Measurements from ENCODE around the gene CLEC4A.
A peak's percentile ranks its signal among the peaks of the same experiment; 100 is the strongest.
"Not testable (repeated sequence)": the region's sequence is repeated elsewhere in the genome, so short reads cannot be mapped to it uniquely, and the experiment has no call there.

The CLEC4A gene

DNA sequence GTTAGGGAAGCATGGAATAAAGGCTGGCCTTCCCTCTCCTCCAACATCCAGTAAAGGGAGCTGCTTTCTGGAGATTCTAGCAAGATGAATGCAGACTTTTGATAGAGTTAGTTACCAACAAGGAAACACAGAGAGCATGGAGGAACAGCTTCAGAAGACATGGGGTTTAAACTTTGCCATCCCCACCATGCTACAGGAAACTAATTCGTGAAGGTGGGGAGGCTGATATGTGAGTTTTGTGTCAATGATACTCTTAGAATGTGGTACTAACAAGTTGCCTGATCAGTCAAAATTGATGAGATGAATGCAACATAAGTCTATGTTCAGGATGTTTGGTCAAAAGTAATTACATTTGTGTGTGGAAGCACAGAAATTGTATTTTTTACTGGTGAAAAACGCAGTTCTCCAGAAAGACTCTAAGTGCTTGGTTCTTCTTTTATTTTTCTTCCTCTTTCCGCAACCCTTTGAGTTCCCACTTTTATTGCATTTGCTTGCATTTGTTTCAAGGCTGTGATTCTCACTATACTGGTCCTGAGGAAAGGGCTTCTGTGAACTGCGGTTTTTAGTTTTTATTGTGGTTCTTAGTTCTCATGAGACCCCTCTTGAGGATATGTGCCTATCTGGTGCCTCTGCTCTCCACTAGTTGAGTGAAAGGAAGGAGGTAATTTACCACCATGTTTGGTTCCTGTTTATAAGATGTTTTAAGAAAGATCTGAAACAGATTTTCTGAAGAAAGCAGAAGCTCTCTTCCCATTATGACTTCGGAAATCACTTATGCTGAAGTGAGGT lies at the start of gene CLEC4A:
Gene CLEC4A, plus strand, starts transcription at position 494 of the 789 bp plus-strand sequence. Its CDS starts 262 bp downstream, at position 756.
- Histone ChIP-seq H3K27me3 (ENCODE audit: control insufficient read depth in 1 of 2, insufficient read depth in 2 of 2, low read length in 2 of 2) (no peaks in the 10 kb centered on the region), H3K9me3 (ENCODE audit: control insufficient read depth in 1 of 2, low read length in 2 of 2) (no peaks in the 10 kb centered on the region), H3K27ac (ENCODE audit: low read depth, low read length) (no peak within 1 kb of the TSS), H3K36me3 (ENCODE audit: control insufficient read depth in 1 of 2, insufficient read depth in 2 of 2, low read length in 2 of 2) (no peaks in the 10 kb centered on the region), H3K9ac (ENCODE audit: low read depth in 1 of 2, low read length in 2 of 2) (no peak within 1 kb of the TSS), H3K4me1 (ENCODE audit: control insufficient read depth in 1 of 2, insufficient read depth in 2 of 2, low read length in 2 of 2) (no peaks in the 10 kb centered on the region), H3K4me3 (ENCODE audit: low read depth in 1 of 2, low read length in 2 of 2) (no peak within 1 kb of the TSS)

- no peaks in the 10 kb centered on the region for H3K4me1 ChIP-seq (ENCODE audit: control insufficient read depth in 1 of 2, insufficient read depth in 2 of 2, low read length in 2 of 2)
- H3K4me3 ChIP-seq (ENCODE audit: low read depth in 1 of 2, low read length in 2 of 2): no peak overlapping the region
- H3K27me3 ChIP-seq (ENCODE audit: control insufficient read depth in 1 of 2, insufficient read depth in 2 of 2, low read length in 2 of 2): no peaks in the 10 kb centered on the region
- H3K9ac ChIP-seq (ENCODE audit: low read depth in 1 of 2, low read length in 2 of 2): no peak overlapping the region
- no peaks in the 10 kb centered on the region for H3K9me3 ChIP-seq (ENCODE audit: control insufficient read depth in 1 of 2, low read length in 2 of 2)
- no peaks in the 10 kb centered on the region for H3K36me3 ChIP-seq (ENCODE audit: control insufficient read depth in 1 of 2, insufficient read depth in 2 of 2, low read length in 2 of 2)
- no peak overlapping the region for H3K27ac ChIP-seq (ENCODE audit: low read depth, low read length)
These were observed 47.5 kb upstream of the CLEC4A start for GRCh38 chr12:8075935-8076334.

- Histone ChIP-seq H3K4me1 (ENCODE audit: control insufficient read depth in 1 of 2, insufficient read depth in 2 of 2, low read length in 2 of 2) (no peaks in the 10 kb centered on the region), H3K9ac (ENCODE audit: low read depth in 1 of 2, low read length in 2 of 2) (no peak overlapping the region), H3K4me3 (ENCODE audit: low read depth in 1 of 2, low read length in 2 of 2) (no peak overlapping the region), H3K36me3 (ENCODE audit: control insufficient read depth in 1 of 2, insufficient read depth in 2 of 2, low read length in 2 of 2) (no peaks in the 10 kb centered on the region), H3K27me3 (ENCODE audit: control insufficient read depth in 1 of 2, insufficient read depth in 2 of 2, low read length in 2 of 2) (no peaks in the 10 kb centered on the region), H3K9me3 (ENCODE audit: control insufficient read depth in 1 of 2, low read length in 2 of 2) (no peaks in the 10 kb centered on the region), H3K27ac (ENCODE audit: low read depth, low read length) (no peak overlapping the region)
These were observed 47.1 kb upstream of the CLEC4A start for GRCh38 chr12:8076366-8076765.

DNA sequence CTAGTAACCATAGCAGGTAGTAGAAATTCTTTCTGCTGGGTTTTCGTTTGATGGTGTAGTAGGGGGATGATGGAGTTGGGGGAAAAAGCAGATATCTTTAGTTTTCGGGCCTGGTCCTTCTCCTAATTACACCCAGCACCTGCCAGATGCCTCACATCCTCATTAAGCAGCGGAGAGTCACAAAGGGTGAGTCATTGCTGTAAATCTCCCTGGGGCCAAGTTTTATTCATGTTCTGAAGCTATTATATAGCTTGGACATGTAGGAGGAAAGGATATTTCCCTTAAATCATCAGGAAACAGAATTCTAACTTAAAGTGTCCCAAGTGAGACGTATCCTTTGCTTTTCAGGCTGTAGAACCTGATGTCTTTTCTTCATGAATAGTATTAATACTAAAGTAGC lies 46.2 kb upstream of the CLEC4A start:
- Histone ChIP-seq H3K9me3 (ENCODE audit: control insufficient read depth in 1 of 2, low read length in 2 of 2) (no peaks in the 10 kb centered on the region), H3K9ac (ENCODE audit: low read depth in 1 of 2, low read length in 2 of 2) (no peak overlapping the region), H3K27me3 (ENCODE audit: control insufficient read depth in 1 of 2, insufficient read depth in 2 of 2, low read length in 2 of 2) (no peaks in the 10 kb centered on the region), H3K36me3 (ENCODE audit: control insufficient read depth in 1 of 2, insufficient read depth in 2 of 2, low read length in 2 of 2) (no peaks in the 10 kb centered on the region), H3K27ac (ENCODE audit: low read depth, low read length) (no peak overlapping the region), H3K4me3 (ENCODE audit: low read depth in 1 of 2, low read length in 2 of 2) (no peak overlapping the region), H3K4me1 (ENCODE audit: control insufficient read depth in 1 of 2, insufficient read depth in 2 of 2, low read length in 2 of 2) (no peaks in the 10 kb centered on the region)

GRCh38 chr12:8078398-8078797 lies 45.0 kb upstream of the CLEC4A start:
- H3K4me3 ChIP-seq (ENCODE audit: low read depth in 1 of 2, low read length in 2 of 2): no peak overlapping the region
- no peaks in the 10 kb centered on the region for H3K36me3 ChIP-seq (ENCODE audit: control insufficient read depth in 1 of 2, insufficient read depth in 2 of 2, low read length in 2 of 2)
- no peak overlapping the region for H3K27ac ChIP-seq (ENCODE audit: low read depth, low read length)
- H3K4me1 ChIP-seq (ENCODE audit: control insufficient read depth in 1 of 2, insufficient read depth in 2 of 2, low read length in 2 of 2): peaks cover 5 to 8% of the 10 kb centered on the region in 2 donors
- no peaks in the 10 kb centered on the region for H3K9me3 ChIP-seq (ENCODE audit: control insufficient read depth in 1 of 2, low read length in 2 of 2)
- H3K9ac ChIP-seq (ENCODE audit: low read depth in 1 of 2, low read length in 2 of 2): no peak overlapping the region
- H3K27me3 ChIP-seq (ENCODE audit: control insufficient read depth in 1 of 2, insufficient read depth in 2 of 2, low read length in 2 of 2): no peaks in the 10 kb centered on the region

- Histone ChIP-seq H3K9ac (ENCODE audit: low read depth in 1 of 2, low read length in 2 of 2) (no peak overlapping the region), H3K9me3 (ENCODE audit: control insufficient read depth in 1 of 2, low read length in 2 of 2) (no peaks in the 10 kb centered on the region), H3K4me3 (ENCODE audit: low read depth in 1 of 2, low read length in 2 of 2) (no peak overlapping the region), H3K36me3 (ENCODE audit: control insufficient read depth in 1 of 2, insufficient read depth in 2 of 2, low read length in 2 of 2) (no peaks in the 10 kb centered on the region), H3K4me1 (ENCODE audit: control insufficient read depth in 1 of 2, insufficient read depth in 2 of 2, low read length in 2 of 2) (peaks cover 5 to 13% of the 10 kb centered on the region in 2 donors), H3K27me3 (ENCODE audit: control insufficient read depth in 1 of 2, insufficient read depth in 2 of 2, low read length in 2 of 2) (no peaks in the 10 kb centered on the region), H3K27ac (ENCODE audit: low read depth, low read length) (no peak overlapping the region)
These were observed 44.5 kb upstream of the CLEC4A start for GRCh38 chr12:8078916-8079315.

DNA sequence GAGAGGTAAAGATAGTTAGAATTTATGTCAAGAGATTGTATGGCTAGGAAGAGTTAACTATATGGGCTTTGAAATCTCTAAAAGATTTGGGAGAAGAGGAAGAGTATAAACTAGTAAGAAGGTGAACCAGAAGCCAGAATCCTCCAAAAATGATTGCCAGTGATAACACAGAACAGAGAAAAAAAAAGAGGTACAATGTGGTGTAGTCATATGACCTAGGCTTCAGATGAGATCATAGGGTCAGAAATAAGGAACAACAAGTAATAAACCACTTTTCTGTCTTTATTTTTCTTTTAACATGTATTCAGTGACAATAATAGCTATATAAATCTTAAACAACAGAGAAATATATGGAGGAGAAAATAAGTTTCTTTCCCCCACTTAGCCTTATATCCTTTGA lies 43.3 kb upstream of the CLEC4A start:
- Histone ChIP-seq H3K27ac (ENCODE audit: low read depth, low read length) (no peak overlapping the region), H3K9me3 (ENCODE audit: control insufficient read depth in 1 of 2, low read length in 2 of 2) (no peaks in the 10 kb centered on the region), H3K4me1 (ENCODE audit: control insufficient read depth in 1 of 2, insufficient read depth in 2 of 2, low read length in 2 of 2) (peaks cover 11 to 21% of the 10 kb centered on the region in 2 donors), H3K36me3 (ENCODE audit: control insufficient read depth in 1 of 2, insufficient read depth in 2 of 2, low read length in 2 of 2) (no peaks in the 10 kb centered on the region), H3K9ac (ENCODE audit: low read depth in 1 of 2, low read length in 2 of 2) (no peak overlapping the region), H3K4me3 (ENCODE audit: low read depth in 1 of 2, low read length in 2 of 2) (no peak overlapping the region), H3K27me3 (ENCODE audit: control insufficient read depth in 1 of 2, insufficient read depth in 2 of 2, low read length in 2 of 2) (no peaks in the 10 kb centered on the region)

- peak overlapping the region; percentile 82 for H3K27ac ChIP-seq (ENCODE audit: low read depth, low read length)
- peak overlapping the region; percentile 92 to 95 for H3K9ac ChIP-seq (ENCODE audit: low read depth in 1 of 2, low read length in 2 of 2)
- peak overlapping the region; percentile 76 to 97 for H3K4me3 ChIP-seq (ENCODE audit: low read depth in 1 of 2, low read length in 2 of 2)
- no peaks in the 10 kb centered on the region for H3K27me3 ChIP-seq (ENCODE audit: control insufficient read depth in 1 of 2, insufficient read depth in 2 of 2, low read length in 2 of 2)
- H3K4me1 ChIP-seq (ENCODE audit: control insufficient read depth in 1 of 2, insufficient read depth in 2 of 2, low read length in 2 of 2): peaks cover 11 to 21% of the 10 kb centered on the region in 2 donors
- H3K9me3 ChIP-seq (ENCODE audit: control insufficient read depth in 1 of 2, low read length in 2 of 2): no peaks in the 10 kb centered on the region
- no peaks in the 10 kb centered on the region for H3K36me3 ChIP-seq (ENCODE audit: control insufficient read depth in 1 of 2, insufficient read depth in 2 of 2, low read length in 2 of 2)
These were observed 42.0 kb upstream of the CLEC4A start for GRCh38 chr12:8081251-8081920.

DNA sequence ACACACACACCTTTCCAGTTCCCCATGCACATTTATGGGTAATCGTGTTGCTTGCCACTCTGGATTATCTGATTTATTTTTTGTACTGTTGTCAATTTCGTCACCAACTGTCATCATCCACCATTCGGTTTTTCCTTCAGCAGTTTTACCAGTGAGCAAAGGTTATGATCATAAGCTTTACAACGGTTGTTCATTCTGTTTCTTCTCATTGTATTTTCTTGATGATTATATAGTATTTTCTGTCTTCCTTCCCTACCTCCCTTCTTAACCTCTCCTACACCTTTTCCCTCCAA lies 40.7 kb upstream of the CLEC4A start:
- H3K9me3 ChIP-seq (ENCODE audit: control insufficient read depth in 1 of 2, low read length in 2 of 2): no peaks in the 10 kb centered on the region
- no peaks in the 10 kb centered on the region for H3K27me3 ChIP-seq (ENCODE audit: control insufficient read depth in 1 of 2, insufficient read depth in 2 of 2, low read length in 2 of 2)
- no peaks in the 10 kb centered on the region for H3K36me3 ChIP-seq (ENCODE audit: control insufficient read depth in 1 of 2, insufficient read depth in 2 of 2, low read length in 2 of 2)
- peak overlapping the region; percentile 76 to 97 for H3K4me3 ChIP-seq (ENCODE audit: low read depth in 1 of 2, low read length in 2 of 2)
- peak overlapping the region; percentile 92 to 95 for H3K9ac ChIP-seq (ENCODE audit: low read depth in 1 of 2, low read length in 2 of 2)
- peaks cover 18 to 21% of the 10 kb centered on the region in 2 donors for H3K4me1 ChIP-seq (ENCODE audit: control insufficient read depth in 1 of 2, insufficient read depth in 2 of 2, low read length in 2 of 2)
- peak overlapping the region; percentile 82 for H3K27ac ChIP-seq (ENCODE audit: low read depth, low read length)

DNA sequence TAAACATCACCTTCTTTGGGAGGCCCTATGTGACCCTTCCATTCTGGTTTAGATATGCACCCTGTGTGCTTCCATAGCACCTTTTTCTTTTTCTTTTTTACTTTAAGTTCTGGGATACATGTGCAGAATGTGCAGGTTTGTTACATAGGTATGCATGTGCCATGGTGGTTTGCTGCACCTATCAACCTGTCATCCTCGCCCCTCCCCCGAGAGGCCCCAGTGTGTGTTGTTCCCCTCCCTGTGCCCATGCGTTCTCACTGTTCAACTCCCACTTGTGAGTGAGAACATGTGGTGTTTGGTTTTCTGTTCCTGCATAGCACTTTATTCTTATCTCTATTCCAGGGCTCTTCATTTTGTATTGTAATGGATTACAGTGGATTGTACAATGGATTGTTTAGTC lies 39.1 kb upstream of the CLEC4A start:
- H3K4me1 ChIP-seq (ENCODE audit: control insufficient read depth in 1 of 2, insufficient read depth in 2 of 2, low read length in 2 of 2): peaks cover 27% of the 10 kb centered on the region in 2 donors
- H3K36me3 ChIP-seq (ENCODE audit: control insufficient read depth in 1 of 2, insufficient read depth in 2 of 2, low read length in 2 of 2); H3K27me3 ChIP-seq (ENCODE audit: control insufficient read depth in 1 of 2, insufficient read depth in 2 of 2, low read length in 2 of 2); H3K4me3 ChIP-seq (ENCODE audit: low read depth in 1 of 2, low read length in 2 of 2); H3K9me3 ChIP-seq (ENCODE audit: control insufficient read depth in 1 of 2, low read length in 2 of 2); H3K9ac ChIP-seq (ENCODE audit: low read depth in 1 of 2, low read length in 2 of 2); H3K27ac ChIP-seq (ENCODE audit: low read depth, low read length): not testable (repeated sequence)
